SK-N-SH treated with all-trans-retinoic acid at 6 μM for 48 hours (cell line): ENCODE measurements around the gene PDGFA.

ENCODE experiments used
- ATAC-seq: fragments of 200-7000 bp; cut with Tn5 transposase; 3 replicates; pipeline ENCODE4 v1.9.1; 2020; ENCODE audit warnings: mild to moderate bottlenecking, moderate library complexity
- ARNTL ChIP-seq: fragments of 450-650 bp; formaldehyde crosslinking; IDR thresholded peaks from 2 replicates; pipeline ENCODE4 v1.5.0; 2020; ENCODE audit warnings: low read depth, mild to moderate bottlenecking, moderate library complexity, borderline replicate concordance
- BACH2 ChIP-seq: fragments of 250-450 bp; sonication (Bioruptor Pico); IDR thresholded peaks from 2 replicates; pipeline ENCODE4 v1.9.0; 2021; ENCODE audit warnings: mild to moderate bottlenecking, borderline replicate concordance
- CREB5 ChIP-seq: fragments of 250-450 bp; sonication (Bioruptor Pico); IDR thresholded peaks from 2 replicates; pipeline ENCODE4 v1.5.1; 2020; ENCODE audit warnings: low read depth, mild to moderate bottlenecking, moderate library complexity
- CSDC2 ChIP-seq: fragments of 250-450 bp; sonication (Bioruptor Pico); IDR thresholded peaks from 2 replicates; pipeline ENCODE4 v1.5.0; 2020; ENCODE audit warnings: mild to moderate bottlenecking, moderate library complexity
- ESRRG ChIP-seq: fragments of 250-450 bp; sonication (Bioruptor Pico); IDR thresholded peaks from 2 replicates; pipeline ENCODE4 v1.6.1; 2021; ENCODE audit warnings: mild to moderate bottlenecking
- GLIS3 ChIP-seq: fragments of 250-450 bp; sonication (Bioruptor Pico); IDR thresholded peaks from 2 replicates; pipeline ENCODE4 v1.5.0; 2020; ENCODE audit warnings: mild to moderate bottlenecking, moderate library complexity
- ISL1 ChIP-seq: fragments of 250-450 bp; sonication (Bioruptor Pico); IDR thresholded peaks from 2 replicates; pipeline ENCODE4 v2.1.2; 2022; ENCODE audit warnings: mild to moderate bottlenecking, moderate library complexity
- OSR1 ChIP-seq: fragments of 250-450 bp; sonication (Bioruptor Pico); IDR thresholded peaks from 2 replicates; pipeline ENCODE4 v1.8.0; 2022; ENCODE audit warnings: moderate library complexity, mild to moderate bottlenecking, inconsistent platforms
- PPARA ChIP-seq: fragments of 250-450 bp; sonication (Bioruptor Pico); IDR thresholded peaks from 2 replicates; pipeline ENCODE4 v1.5.0; 2020; ENCODE audit warnings: mild to moderate bottlenecking, borderline replicate concordance
- RARB ChIP-seq: fragments of 250-450 bp; sonication (Bioruptor Pico); IDR thresholded peaks from 2 replicates; pipeline ENCODE4 v1.8.0; 2021; ENCODE audit warnings: mild to moderate bottlenecking, moderate library complexity
- SNAI2 ChIP-seq: fragments of 250-450 bp; sonication (Bioruptor Pico); IDR thresholded peaks from 2 replicates; pipeline ENCODE4 v1.5.0; 2020; ENCODE audit warnings: mild to moderate bottlenecking, moderate library complexity
- TCF4 ChIP-seq: fragments of 250-450 bp; sonication (Bioruptor Pico); IDR thresholded peaks from 2 replicates; pipeline ENCODE4 v1.8.0; 2021; ENCODE audit warnings: mild to moderate bottlenecking, moderate library complexity, borderline replicate concordance
- TOX ChIP-seq: fragments of 250-450 bp; sonication (Bioruptor Pico); IDR thresholded peaks from 2 replicates; pipeline ENCODE4 v1.8.0; 2021; ENCODE audit warnings: mild to moderate bottlenecking, moderate library complexity, borderline replicate concordance
- TSHZ2 ChIP-seq: fragments of 250-450 bp; sonication (Bioruptor Pico); IDR thresholded peaks from 2 replicates; pipeline ENCODE4 v1.5.0; 2020; ENCODE audit warnings: mild to moderate bottlenecking, moderate library complexity
- ZC3H10 ChIP-seq: fragments of 250-450 bp; sonication (Bioruptor Pico); IDR thresholded peaks from 2 replicates; pipeline ENCODE4 v1.5.1; 2021; ENCODE audit warnings: mild to moderate bottlenecking, moderate library complexity
- ZFP3 ChIP-seq: fragments of 250-450 bp; sonication (Bioruptor Pico); IDR thresholded peaks from 2 replicates; pipeline ENCODE4 v1.5.0; 2020; ENCODE audit warnings: mild to moderate bottlenecking, moderate library complexity
- ZFP30 ChIP-seq: fragments of 450-650 bp; formaldehyde crosslinking; IDR thresholded peaks from 2 replicates; pipeline ENCODE4 v1.5.0; 2022; ENCODE audit warnings: mild to moderate bottlenecking, moderate library complexity
- ZNF565 ChIP-seq: fragments of 450-650 bp; formaldehyde crosslinking; conservative IDR thresholded peaks from 2 replicates; pipeline ENCODE4 v1.5.0; 2020; ENCODE audit warnings: low read depth, mild to moderate bottlenecking, moderate library complexity
- ZNF70 ChIP-seq: fragments of 450-650 bp; formaldehyde crosslinking; IDR thresholded peaks from 2 replicates; pipeline ENCODE4 v1.5.0; 2020; ENCODE audit warnings: mild to moderate bottlenecking, moderate library complexity
- ZNF8 ChIP-seq: fragments of 450-650 bp; formaldehyde crosslinking; IDR thresholded peaks from 2 replicates; pipeline ENCODE4 v1.5.0; 2020; ENCODE audit warnings: mild to moderate bottlenecking, moderate library complexity
- TF ChIP-seq, protein P1 (sequence below): fragments of 250-450 bp; sonication (Bioruptor Pico); IDR thresholded peaks from 2 replicates; pipeline ENCODE4 v1.5.1; 2021; ENCODE audit warnings: mild to moderate bottlenecking, moderate library complexity
- TF ChIP-seq, protein P2 (sequence below): fragments of 250-450 bp; sonication (Bioruptor Pico); IDR thresholded peaks from 2 replicates; pipeline ENCODE4 v1.8.0; 2020; ENCODE audit warnings: mild to moderate bottlenecking, moderate library complexity, borderline replicate concordance

The PDGFA gene

DNA sequence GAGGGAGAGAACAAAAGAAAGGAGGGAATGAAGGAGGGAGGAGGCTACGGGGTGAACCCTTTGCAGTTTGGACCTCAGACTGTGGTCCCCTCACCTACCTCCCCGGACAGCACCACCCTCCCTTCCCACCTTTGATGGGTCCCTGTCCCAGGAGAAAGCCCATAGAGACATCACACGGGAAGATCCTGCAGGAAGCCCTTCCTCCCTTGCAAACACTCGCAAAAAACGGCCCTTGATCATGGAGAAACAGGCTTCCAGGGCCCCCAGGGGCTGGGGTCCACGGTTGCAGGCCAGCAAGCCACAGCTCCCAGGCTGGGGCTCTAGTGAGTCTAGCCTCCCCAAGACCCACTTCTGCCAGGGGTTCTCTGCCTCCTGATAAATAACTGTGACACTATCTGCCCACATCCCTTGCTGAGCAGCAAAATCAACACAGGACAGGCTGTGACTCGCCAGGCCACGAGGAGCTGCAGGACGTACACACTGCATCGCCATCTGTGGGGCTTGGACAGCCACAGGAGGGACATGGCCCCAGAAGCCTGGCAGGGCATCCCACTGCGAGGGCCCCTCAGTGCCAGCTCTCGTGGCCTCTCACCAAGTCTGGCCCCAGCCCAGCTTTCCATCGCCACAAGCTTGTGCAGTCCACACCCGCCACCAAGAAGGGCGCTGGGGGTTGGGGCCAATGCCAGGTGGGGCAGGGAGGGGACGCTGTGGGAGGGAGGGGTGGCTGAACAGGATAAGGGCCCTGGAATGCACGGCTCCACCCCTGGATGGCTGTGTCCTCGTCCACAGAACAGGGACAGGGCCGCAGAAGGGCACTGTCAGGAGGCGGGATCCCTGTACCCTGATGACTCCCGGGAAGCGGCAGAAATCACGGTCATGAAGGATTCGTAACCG, 34.2 kb downstream of the PDGFA start:
- TF ChIP-seq ZC3H10 (CRISPR knock-in tag) (no peak), SNAI2 (CRISPR knock-in tag) (no peak), ZFP30 (no peak), RARB (CRISPR knock-in tag) (no peak), ZNF8 (CRISPR knock-in tag) (no peak), CREB5 (CRISPR knock-in tag) (no peak), TSHZ2 (CRISPR knock-in tag) (no peak), ZNF70 (CRISPR knock-in tag) (no peak), BACH2 (CRISPR knock-in tag) (no peak), ZFP3 (CRISPR knock-in tag) (no peak), CSDC2 (no peak), ARNTL (CRISPR knock-in tag) (no peak), TOX (CRISPR knock-in tag) (no peak), PPARA (CRISPR knock-in tag) (no peak), OSR1 (CRISPR knock-in tag) (no peak), ESRRG (CRISPR knock-in tag) (no peak), GLIS3 (CRISPR knock-in tag) (no peak)
- TF ChIP-seq, protein P1, sequence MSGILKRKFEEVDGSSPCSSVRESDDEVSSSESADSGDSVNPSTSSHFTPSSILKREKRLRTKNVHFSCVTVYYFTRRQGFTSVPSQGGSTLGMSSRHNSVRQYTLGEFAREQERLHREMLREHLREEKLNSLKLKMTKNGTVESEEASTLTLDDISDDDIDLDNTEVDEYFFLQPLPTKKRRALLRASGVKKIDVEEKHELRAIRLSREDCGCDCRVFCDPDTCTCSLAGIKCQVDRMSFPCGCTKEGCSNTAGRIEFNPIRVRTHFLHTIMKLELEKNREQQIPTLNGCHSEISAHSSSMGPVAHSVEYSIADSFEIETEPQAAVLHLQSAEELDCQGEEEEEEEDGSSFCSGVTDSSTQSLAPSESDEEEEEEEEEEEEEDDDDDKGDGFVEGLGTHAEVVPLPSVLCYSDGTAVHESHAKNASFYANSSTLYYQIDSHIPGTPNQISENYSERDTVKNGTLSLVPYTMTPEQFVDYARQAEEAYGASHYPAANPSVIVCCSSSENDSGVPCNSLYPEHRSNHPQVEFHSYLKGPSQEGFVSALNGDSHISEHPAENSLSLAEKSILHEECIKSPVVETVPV (CRISPR knock-in tag) = no peak
- TF ChIP-seq, protein P2, sequence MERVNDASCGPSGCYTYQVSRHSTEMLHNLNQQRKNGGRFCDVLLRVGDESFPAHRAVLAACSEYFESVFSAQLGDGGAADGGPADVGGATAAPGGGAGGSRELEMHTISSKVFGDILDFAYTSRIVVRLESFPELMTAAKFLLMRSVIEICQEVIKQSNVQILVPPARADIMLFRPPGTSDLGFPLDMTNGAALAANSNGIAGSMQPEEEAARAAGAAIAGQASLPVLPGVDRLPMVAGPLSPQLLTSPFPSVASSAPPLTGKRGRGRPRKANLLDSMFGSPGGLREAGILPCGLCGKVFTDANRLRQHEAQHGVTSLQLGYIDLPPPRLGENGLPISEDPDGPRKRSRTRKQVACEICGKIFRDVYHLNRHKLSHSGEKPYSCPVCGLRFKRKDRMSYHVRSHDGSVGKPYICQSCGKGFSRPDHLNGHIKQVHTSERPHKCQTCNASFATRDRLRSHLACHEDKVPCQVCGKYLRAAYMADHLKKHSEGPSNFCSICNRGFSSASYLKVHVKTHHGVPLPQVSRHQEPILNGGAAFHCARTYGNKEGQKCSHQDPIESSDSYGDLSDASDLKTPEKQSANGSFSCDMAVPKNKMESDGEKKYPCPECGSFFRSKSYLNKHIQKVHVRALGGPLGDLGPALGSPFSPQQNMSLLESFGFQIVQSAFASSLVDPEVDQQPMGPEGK (CRISPR knock-in tag) = no peak
- TF ChIP-seq, all 23 proteins: peak for 0
- ATAC-seq = peak; percentile 24

DNA sequence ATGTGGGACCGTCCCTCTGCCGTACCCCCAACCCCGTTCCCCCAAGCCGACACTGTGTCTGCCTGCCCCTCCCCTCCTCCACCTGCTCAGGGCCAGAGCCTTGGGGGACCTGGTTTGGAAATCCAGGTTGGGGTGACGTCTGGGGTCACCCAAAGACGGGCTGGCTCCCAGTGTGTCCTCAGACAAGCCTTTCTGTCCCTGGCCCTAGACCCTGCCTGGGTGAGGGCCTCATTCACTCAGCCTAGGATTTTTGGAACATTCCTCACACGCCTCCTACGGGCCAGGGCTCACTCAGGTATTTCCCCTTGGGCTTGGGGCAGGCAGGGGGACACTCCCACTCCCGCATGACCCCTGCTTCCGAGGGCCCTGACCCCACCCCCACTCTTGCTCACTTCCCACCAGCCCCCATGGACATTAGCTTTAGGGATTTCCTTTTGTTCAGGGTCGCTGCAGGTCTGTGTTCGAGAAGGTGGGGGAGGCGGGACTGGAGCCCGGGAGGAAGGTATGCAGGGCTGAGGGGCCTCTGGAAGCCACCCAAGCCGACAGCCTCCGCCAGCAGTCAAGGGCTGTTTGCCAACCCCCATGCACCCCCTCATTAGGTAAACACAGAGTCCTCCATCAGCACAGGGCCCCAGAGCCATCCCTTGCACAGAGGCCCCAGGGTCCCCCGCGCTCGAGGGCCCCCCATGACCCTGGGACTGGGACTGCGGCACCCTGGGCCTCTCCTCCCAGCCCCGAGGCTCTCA, 35.1 kb downstream of the PDGFA start:
- no peak for ATAC-seq
- no peak for TF ChIP-seq ZFP30
- TF ChIP-seq GLIS3 (CRISPR knock-in tag) = no peak
- TF ChIP-seq TCF4 (CRISPR knock-in tag) = no peak
- TF ChIP-seq CREB5 (CRISPR knock-in tag) = no peak
- no peak for TF ChIP-seq SNAI2 (CRISPR knock-in tag)
- no peak for TF ChIP-seq ZNF8 (CRISPR knock-in tag)
- TF ChIP-seq, protein P2 (CRISPR knock-in tag) = no peak
- TF ChIP-seq ISL1 = no peak
- TF ChIP-seq ZNF565 (CRISPR knock-in tag) = no peak
- TF ChIP-seq ZC3H10 (CRISPR knock-in tag) = no peak
- no peak for TF ChIP-seq PPARA (CRISPR knock-in tag)
- no peak for TF ChIP-seq TSHZ2 (CRISPR knock-in tag)
- TF ChIP-seq BACH2 (CRISPR knock-in tag) = no peak
